HL-60 (cell line): Measurements from ENCODE around the gene NKD1.

Experiments used
- CTCF ChIP-seq: IDR thresholded peaks from one replicate; pipeline ENCODE4 v1.5.1; 2011; ENCODE audit warnings: low read length, control low read depth, inconsistent platforms; ENCODE audit not compliant: insufficient read depth
- GABPA ChIP-seq: IDR thresholded peaks from 2 replicates; pipeline ENCODE4 v1.6.1; 2012; ENCODE audit warnings: low read depth
- POLR2AphosphoS5 ChIP-seq: IDR thresholded peaks from 2 replicates; pipeline ENCODE4 v1.6.1; 2012; ENCODE audit warnings: low read depth
- REST ChIP-seq: IDR thresholded peaks from 2 replicates; pipeline ENCODE4 v1.6.1; 2012; ENCODE audit warnings: low read depth; ENCODE audit not compliant: insufficient replicate concordance
- SPI1 ChIP-seq: IDR thresholded peaks from 2 replicates; pipeline ENCODE4 v1.6.1; 2012; ENCODE audit warnings: low read depth, mild to moderate bottlenecking, borderline replicate concordance

DNA sequence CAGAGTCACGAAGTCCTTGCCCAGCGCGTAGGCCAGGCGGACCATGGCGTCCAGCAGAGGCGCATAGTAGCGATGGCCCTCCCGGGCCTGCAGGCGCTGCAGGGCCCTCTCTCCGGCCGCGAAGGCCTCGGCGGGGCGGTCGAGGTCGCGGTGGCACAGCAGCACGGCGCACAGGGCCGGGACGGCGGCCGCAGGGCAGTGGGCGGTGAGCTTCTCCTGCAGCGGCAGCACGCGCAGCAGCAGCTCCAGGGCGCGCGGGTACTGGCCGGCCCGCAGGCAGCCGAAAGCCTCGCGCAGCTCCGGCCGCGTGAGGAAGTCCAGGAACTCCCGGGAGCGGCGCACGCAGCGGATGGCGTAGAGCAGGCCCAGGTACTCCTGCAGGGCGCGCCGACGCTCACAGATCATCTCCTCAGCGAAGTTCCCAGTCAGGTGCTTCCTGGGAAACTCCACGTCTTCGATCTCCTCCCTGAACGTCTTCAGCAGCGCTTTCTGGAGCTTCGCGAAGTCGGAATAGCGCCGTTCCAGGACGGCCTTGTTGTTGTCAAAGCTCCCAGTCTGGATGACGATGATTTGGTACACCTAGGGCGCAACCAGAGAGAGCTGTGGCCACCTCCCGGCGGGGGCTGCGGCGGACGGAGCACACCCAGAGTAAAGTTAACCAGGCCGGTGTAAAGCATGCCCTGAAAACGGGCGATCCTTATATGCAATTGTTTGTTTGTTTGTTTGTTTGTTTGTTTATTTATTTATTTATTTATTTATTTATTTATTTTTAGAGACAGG is 125.5 kb downstream of the NKD1 start:
- TF ChIP-seq CTCF = no peak
- TF ChIP-seq REST = no peak
- no peak for TF ChIP-seq POLR2AphosphoS5
- TF ChIP-seq GABPA = no peak
- TF ChIP-seq SPI1 = no peak
